Measurements from ENCODE around the gene C3orf49.

C3orf49 gene, protein sequence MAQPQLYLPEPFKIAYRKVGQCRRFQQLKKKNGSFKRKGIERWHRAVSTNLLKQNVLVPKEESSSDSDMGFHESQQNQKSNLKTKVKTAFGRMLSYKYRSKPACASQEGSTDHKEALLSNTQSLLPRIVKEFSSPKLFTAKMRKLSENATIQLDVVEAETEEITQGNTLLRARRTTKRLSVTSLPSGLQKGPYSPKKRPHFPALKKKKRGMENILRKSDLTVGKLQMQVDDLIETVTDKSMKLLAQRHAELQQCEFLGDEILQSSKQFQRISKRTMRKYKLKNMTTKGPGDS

DNA sequence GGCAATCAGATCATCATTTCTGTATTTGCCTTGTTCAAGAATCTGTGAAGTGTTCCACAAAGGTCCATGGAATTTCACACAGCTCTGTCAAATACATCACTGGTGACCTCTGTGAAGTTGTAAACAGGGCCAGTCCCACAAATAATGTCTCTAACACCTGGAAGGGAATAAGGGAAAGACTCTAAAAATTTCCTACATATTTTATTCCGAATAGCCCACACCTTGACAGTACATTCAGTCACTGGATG lies at the start of gene C3orf49:
Gene C3orf49 (plus strand): TSS at position 149 of the 248 bp plus-strand sequence. CDS start 173 bp downstream, outside the sequence.
- DNase-seq = no peak

DNA sequence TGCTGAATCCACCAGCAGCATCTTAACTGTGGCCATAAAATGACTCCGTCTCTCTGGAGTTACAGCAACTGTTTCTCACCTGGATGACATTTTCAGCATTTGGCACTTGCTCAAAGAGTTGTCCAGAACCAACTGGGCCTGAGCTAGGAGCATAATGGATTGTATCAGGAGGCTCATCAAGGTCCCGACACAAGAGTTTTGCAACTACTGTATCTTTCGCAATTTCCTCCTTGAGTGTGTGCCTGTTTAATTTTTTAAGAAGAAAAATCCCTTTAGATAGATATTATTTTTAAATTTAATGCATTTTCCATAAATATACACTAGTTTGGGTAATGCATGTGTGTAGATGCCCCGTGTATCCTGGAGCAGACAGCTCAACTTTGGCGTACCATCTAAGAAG lies 44.3 kb upstream of the C3orf49 start:
- DNase-seq = no peak

DNA sequence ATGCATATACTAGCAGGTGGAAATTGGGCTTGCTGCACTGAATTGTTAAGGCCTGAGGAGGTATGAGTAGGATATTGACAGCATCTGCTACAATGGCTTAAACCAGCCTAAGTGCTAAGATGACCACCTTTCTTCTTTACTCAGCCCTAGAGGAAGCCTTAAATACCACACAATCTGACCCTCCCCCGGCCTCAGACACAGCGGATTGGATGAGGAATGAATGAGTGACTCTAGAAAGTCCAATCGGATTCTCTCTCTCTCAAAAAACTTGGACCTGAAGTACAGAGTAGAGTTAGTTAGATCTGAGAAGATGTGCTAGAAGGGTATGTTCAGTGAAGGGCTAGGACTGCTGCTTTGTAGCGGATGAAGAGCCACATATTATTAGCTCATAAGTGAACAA lies 39.9 kb upstream of the C3orf49 start:
- no peak for DNase-seq

DNA sequence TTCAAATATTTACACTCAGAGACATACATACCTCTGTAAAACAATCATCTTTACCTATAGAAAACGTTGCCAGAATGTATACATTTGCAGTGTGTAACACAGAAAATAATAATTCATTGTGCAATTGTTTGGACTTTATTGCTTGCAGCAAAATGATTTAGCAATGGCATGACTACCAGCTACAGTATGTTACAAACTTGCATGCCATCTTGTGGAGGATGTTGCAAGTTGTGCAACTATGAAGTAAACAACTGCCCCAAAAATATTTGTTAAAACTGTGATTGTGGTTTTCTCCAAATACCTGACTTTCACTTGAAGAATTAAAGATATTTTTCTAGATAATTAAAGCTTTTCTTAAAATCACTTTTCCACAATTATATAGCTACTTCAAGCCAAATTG lies 27.1 kb upstream of the C3orf49 start:
- no peak for DNase-seq

DNA sequence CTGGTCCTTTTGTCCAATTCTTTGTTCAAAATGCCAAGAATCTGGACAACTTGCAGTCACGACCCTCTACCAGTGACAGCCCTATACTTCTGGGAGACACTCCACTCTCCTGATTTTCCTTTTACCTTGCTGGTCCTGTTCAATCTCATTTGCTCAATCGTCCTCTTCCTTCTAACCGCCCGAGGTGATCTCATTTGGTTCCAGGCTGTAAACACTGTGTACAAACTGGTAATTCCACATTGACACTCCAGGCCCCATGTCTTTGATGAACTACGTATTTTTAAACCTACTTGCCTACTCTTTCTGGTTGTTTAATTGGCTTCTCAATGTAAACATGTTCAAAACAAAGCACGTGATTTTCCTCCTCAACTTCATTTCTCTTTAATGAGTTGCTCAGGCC lies 23.7 kb upstream of the C3orf49 start:
- no peak for DNase-seq

DNA sequence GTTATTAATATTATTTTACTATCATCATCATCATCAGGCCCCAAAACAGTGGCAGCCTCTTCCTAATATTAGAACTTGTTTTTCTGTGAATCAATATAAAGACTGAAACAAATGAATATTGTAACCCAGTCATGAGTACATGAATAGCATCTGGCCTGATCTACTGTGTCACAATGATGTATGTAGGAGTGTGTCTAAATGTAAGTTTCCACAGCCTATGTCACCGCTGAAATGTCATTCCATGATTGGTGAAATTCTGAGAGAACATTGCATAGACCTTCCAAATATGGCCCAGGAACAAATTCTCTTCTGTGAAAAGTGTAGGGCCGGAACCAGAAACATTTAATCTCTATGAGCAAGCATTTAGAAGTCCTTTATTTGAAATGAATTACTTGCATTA lies 20.6 kb upstream of the C3orf49 start:
- DNase-seq = no peak

DNA sequence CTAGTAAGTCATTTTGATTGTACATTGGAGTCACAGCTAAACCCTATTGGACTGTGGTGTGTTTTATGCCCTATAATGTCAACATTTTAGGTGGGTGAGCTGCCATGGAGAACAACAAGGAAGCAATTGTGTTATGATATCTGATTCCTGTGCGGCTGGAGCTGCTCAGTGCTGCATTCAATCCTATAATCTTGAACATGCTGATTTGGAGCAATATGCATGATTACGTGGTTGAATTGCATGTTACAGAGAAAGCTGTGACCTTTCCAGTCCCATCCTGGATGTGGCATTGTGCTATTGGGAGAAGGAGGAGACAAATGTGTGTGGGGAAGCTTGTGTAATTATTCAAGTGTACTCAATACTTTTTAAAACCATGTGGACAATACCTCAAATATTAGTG lies 20.1 kb upstream of the C3orf49 start:
- DNase-seq = no peak

DNA sequence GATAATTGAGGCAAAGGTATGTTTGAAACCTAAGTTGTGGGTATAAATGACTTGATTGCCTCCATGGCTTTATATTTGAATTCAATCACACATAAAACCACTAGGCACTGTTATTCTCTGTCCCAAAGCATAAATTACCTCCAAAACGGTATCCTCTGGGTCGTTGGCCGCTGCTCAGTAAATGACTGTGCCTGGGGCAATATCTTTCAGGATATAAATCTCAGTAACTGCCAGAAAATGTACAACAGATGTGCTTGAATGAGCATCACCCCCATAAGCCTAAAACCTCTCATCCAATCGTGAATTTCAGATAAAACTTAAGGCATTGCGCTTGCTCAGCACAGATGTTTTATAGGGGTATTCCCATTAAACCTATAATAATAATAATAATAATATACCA lies 19.0 kb upstream of the C3orf49 start:
- DNase-seq = no peak

DNA sequence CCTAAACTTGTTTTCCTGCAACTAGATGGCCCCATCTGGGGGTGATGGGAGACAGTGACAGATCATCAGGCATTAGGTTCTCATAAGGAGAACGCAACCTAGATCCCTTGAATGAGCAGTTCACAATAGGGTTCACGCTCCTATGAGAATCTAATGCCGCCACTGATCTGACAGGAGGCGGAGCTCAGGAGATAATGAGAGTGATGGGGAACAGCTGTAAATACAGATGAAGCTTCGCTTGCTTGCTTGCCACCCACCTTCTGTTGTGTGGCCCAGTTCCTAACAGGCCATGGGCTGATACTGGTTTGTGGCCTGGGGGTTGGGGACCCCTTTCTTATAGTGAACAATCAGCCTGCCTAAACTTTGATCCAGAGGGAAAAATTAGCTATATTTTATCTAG lies 15.2 kb upstream of the C3orf49 start:
- DNase-seq = no peak

DNA sequence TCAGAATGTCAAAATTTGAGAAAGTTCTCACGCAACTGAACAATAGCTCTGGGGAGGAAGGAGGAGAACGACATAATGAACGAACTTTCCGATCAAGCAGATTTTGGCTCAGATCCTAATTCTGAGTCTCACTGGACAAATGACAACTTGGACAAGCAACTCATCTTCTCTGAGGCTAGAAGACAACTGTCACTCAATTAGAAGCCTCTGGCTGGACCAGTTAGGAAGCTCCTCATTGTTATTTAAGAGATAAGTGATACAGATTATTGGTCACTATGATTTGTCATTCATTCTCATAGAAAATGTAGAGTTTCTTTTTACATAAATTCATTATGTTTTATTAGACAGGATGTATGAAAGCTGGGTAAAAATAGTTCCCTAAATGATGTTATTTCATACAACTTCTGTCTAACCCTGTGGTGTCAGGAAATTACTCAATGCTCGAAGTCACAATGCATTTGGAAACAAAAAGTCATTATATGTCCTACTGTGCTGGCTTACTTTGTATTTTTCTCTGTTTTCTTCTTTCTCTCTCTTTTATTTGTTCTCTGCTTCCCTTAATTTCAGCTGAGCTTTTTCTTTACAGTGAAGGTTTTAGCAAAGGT lies 11.0 kb upstream of the C3orf49 start:
- peak; percentile 8 for DNase-seq

DNA sequence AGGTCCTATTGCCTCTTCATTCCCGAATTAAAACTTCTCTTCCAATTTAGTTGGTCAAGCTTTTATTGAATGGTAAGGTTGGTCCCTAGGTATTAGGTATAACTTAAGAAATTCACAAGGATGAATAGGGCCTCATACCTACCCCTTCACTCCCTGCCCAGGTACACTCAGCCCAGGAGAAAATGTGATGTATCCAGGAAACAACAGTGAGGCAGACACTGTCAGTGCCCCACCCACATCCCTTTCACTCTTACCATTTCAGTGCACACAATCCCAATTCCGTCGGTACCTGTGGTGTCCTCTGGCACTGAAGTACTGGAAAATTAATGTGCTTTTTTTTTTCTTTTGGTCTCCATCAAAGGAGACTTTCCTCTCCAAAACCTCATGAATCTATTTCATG lies 10.5 kb upstream of the C3orf49 start:
- DNase-seq = no peak

DNA sequence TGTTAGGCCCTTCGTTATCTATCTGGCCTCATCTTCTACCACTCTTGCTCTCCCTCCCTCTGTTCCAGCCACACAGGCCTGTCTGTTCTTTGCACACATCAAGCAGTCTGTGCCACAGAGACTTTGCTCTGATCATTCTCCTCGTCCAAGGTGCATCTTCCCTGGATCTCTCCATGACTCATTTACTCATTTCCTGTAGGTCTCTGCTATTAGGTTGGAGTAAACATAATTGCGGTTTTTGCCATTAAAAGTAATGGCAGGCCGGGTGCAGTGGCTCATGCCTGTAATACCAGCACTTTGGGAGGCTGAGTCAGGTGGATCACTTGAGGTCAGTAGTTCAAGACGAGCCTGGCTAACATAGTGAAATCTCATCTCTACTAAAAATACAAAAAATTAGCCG lies 9.5 kb upstream of the C3orf49 start:
- DNase-seq = no peak

DNA sequence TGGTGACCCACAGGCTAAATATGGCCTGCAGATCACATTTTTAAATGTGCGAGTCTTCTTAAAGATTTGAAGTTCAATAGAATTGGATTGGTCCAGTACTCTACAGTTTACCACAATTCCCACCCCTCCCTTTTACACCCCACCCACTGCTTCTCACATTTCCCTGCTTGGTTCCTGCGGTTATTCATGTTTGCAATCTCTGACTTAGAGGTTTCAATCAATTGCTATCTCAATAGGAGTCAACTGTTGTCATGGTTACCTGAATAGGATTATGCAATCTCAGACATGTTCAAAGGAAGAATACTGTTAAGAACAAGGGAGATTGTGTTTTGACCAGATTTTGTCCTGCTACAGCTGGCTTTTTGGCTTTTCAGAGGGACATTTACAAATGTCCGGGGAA lies 4.9 kb upstream of the C3orf49 start:
- DNase-seq = no peak

DNA sequence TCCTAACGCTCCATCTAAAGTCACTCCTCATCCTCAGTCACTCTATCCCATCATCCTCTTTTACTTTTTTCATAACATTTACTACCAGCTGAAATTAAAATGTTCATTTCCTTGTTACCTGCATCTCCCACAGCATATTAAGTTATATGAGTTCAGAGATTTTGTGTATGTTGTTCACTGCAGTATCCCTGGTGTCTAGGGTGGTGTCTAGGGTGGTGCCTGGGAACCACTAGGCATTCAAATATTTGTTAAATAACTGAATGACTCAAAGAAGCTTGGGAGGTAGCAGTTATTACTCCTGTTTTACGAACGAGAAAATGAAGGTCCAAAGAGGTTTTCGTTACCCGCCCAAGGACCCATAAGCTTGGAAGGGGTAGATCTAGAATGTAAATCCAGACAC lies 1.9 kb upstream of the C3orf49 start:
- DNase-seq = no peak

DNA sequence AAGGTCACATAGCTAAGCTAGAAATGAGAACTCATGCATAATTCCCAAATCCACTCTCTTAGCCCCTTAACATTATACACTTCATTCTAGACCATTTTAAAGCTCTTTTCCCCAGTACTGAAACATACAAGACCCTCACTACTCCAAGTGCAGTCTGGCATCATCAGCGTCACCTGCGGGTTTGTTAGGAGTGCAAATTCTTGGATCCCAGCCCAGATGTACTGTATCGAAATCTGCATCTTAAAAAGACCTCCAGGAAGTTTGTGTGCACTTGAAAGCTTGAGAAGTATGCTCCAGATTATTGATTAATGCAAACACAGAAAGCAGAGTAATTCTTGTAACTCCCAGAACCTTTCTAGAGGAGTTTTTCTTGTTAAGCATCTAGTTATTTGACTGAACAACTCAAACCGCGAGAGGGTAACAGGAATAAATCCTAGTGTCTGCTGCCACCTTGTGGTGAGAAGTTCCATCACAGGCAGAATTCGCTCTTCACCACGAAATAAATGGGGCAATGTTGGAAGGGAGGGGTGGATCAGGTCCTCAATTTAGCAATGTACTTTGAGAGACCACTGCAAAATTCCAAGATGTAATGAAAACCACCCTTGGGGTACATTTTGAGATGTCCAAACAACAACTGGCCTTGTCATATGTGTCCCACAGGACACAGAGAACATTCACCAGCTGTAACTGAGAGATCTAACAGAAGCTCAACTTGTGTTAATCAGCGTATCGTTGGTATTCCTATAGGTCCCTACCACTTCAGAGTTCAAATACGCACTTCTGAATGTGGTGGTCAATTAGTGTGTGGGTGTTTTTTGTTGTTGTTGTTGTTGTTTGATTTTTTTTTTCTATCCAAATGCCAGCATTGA lies 583 bp upstream of the C3orf49 start:
- DNase-seq = no peak

DNA sequence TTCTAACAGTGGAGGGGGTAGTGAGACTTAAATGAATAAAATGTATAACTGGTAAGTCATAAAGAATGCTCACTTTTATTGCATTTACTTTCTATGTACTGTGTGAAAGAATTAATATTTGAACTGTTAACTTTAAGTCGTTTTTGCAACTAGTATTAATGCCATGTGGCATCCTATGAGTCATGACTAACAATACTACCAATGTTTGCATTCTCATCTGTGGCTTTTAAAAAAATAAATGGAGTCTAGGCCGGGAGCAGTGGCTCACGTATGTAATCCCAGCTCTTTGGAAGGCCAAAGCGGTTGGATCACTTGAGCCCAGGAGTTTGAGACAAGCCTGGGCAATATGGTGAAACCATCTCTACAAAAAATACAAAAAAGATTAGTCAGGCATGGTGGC lies 5.2 kb downstream of the C3orf49 start:
- no peak for DNase-seq

DNA sequence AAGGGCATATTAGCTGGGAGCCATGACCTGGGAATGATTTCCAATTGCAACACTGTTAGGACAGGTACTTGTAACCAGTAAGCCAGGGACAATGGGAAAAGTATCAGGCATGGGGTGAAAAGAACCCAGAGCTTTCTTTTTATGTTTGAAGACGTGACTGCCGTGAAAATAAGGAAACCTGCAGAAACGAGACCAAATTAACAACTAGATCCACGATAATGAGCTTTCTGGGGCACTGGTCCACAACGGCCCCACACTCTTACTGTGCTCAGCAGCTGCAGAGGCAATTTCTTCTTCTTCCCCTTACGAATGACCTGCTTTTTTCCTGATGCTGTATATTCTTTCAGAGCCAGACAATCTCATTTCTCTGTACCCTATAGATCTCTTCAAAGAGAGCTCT lies 11.4 kb downstream of the C3orf49 start:
- no peak for DNase-seq

DNA sequence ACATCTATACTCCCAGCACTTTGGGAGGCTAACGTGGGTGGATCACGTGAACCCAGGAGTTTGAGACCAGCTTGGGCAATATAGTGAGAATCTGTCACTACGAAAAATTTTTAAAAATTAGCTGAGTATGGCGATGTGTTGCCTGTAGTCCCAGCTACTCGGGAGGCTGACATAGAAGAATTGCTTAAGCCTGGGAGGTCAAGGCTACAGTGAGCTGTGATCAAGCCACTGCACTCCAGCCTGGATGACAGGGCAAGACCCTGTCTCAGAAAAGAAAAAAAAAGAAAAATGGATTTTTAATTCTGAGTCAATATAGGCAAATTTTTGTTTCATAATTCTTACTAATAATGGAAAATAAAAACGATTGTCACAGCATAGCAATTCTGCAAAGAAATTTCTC lies 13.3 kb downstream of the C3orf49 start:
- DNase-seq = no peak

DNA sequence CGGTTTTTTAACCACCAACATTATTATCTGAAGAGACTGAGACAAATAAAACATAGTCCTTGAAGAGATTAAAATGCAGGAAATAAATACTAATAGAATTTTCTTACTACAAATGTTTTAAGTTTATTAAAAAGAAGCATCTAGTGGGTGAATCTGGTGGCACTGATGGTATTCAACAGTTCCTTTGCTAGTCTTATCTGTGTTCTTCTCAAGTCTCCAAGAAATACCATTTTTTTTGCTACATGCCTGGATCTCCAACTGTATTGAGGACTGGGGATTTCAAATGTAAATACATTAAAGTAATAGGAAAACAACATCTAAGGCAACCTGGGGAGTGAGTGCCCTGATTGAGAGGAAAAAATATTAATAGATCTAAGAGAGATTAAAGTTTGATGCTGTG lies 22.6 kb downstream of the C3orf49 start:
- DNase-seq = no peak

DNA sequence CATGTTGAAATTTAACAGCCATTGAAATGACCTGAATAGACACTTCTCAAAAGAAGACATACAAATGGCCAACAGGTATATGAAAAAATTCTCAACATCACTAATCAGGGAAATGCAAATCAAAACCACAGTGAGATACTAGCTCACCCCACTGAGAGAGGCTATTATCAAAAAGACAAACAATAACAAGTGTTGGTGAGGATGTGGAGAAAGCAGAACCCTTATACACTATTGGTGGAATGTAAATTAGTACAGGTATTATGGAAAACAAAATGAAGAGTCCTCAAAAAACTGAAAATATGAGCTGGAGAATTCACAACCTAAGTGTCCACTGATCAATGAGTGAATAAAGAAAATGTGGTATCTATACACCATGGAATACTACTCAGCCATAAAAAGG lies 23.0 kb downstream of the C3orf49 start:
- DNase-seq = no peak

DNA sequence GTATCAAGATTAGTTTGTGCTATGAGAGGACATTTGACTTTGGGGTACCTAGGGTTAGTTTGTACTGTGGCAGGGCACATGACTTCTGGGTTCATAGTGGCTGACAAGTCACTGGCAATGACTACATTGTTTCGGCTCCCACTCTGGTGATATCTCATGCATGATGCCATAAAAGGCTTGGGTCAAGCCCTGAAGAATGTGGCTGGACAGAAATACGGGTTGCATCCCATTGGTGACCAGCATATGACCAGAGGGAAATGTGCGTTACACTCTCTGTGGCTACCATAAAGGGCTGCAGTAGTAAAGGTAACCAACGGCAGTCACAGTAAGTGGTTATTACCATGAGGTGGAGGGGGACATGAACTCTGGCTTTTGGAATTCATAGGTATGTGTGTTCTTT lies 26.1 kb downstream of the C3orf49 start:
- no peak for DNase-seq

DNA sequence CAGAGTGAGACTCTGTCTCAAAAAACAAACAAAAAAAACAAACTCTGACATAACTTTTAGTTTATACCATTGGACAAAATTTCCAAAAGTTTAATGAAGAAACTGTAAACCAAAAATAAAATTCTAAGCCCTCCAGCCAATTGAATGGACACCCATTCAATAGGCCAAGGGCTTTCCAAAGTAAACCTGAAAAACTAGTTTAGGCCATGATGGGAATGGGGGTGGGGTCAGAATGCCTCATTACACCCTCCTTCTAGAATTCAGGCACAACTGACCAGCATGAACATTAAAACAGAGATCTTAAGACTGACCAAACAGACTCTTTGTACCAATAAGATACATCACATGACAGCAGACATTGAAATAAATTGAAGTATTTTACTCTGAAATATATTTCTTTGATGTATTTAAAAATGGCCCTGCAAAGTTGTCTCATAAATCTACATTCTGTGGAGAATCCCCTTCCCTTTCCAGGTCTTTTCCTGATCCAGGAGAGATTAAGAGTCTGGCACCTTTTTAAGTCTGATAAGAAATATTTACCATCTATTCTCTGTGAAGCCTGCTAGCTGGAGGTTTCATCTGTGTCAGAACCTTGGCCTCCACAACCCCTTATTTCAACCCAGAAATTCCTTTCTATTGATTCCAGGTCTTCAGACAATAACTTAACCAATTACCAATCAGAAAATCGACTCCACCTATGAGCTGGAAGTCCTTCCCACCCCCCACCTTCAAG lies 28.8 kb downstream of the C3orf49 start:
- DNase-seq = no peak

DNA sequence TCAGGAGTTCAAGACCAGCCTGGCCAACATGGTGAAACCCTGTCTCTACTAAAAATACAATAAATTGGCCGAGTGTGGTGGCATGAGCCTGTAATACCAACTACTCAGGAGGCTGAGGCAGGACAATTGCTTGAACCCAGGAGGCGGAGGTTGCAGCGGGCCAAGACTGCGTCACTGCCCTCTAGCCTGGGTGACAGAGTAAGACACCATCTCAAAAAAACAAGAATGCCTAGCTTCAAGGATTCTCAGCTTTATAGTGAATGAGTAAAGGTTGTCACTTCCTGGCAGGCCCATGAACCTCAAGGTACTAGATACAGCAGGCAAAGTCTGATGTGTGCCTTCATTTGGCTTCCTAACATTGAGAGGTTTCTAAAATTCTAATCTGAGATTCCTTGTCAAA lies 30.1 kb downstream of the C3orf49 start:
- DNase-seq = no peak

DNA sequence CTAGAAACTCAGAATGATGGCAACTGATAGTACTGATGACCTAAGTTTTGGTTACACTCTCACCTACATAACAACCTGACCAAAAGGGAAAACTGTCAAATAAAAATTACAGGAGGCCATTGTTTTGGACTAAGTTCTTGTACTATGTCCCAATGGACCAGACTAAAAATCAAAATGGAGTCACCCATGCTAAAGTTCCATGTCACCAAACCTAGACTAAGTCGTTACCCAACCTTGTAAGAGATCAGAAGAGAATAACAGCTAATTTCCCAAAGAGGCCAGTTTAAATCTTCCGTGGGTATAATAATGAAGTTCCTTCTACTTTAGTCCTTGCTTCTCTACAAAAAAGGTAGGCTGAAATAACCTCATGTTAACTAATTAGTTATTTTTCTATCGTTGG lies 32.2 kb downstream of the C3orf49 start:
- no peak for DNase-seq
